ENCODE data around the gene NPTXR.
A peak's percentile ranks its signal among the peaks of the same experiment; 100 is the strongest.

NPTXR gene

DNA sequence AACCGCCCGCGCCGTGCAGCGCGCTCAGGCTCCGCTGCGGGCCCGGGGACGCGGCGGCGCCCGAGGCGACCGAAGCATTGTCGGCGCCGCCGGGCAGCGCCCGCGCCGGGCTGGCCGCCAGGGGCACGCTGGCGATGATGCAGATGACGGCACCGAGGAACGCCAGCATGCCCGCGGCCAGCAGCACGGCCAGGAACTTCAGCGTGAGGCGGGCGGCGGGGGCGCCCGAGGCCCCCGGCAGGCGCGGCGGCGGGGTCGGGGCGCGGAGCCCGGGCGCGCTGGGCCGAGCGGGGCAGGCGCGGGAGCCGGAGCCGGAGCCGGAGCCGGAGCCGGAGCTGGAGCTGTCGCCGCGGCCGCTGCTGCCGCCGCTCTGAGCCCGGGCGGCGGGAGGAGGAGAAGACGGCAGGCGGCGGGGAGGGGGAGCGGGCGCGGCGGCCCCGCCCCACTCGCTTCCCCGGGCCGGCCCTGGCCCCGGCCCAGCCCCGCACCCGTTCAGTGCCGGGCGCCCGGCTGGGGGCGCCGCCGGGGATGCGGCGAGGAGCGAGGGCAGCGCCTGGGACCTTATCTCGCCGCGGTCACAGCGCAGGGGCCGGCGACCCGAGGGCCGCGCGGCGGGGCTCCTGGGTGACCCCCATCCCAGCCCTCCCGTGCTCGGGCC is at the start of gene NPTXR:
Gene NPTXR, minus strand, starts transcription at position 372 of the 658 bp plus-strand sequence.
- DNase-seq (ENCODE audit: low read depth): peak; percentile 13
- peak within 1 kb of the TSS; percentile 27 for H3K4me3 ChIP-seq (ENCODE audit: low read length)
- TF ChIP-seq, protein P1, sequence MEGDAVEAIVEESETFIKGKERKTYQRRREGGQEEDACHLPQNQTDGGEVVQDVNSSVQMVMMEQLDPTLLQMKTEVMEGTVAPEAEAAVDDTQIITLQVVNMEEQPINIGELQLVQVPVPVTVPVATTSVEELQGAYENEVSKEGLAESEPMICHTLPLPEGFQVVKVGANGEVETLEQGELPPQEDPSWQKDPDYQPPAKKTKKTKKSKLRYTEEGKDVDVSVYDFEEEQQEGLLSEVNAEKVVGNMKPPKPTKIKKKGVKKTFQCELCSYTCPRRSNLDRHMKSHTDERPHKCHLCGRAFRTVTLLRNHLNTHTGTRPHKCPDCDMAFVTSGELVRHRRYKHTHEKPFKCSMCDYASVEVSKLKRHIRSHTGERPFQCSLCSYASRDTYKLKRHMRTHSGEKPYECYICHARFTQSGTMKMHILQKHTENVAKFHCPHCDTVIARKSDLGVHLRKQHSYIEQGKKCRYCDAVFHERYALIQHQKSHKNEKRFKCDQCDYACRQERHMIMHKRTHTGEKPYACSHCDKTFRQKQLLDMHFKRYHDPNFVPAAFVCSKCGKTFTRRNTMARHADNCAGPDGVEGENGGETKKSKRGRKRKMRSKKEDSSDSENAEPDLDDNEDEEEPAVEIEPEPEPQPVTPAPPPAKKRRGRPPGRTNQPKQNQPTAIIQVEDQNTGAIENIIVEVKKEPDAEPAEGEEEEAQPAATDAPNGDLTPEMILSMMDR (conservative IDR thresholded peaks at IDR 0.05; ENCODE audit: low read depth, low read length): no peak

GRCh38 chr22:38891256-38891655 is 47.4 kb upstream of the NPTXR start:
- no peak for DNase-seq (ENCODE audit: low read depth)
- TF ChIP-seq, protein P1 (conservative IDR thresholded peaks at IDR 0.05; ENCODE audit: low read depth, low read length): no peak
- no peak overlapping the region for H3K4me3 ChIP-seq (ENCODE audit: low read length)

DNA sequence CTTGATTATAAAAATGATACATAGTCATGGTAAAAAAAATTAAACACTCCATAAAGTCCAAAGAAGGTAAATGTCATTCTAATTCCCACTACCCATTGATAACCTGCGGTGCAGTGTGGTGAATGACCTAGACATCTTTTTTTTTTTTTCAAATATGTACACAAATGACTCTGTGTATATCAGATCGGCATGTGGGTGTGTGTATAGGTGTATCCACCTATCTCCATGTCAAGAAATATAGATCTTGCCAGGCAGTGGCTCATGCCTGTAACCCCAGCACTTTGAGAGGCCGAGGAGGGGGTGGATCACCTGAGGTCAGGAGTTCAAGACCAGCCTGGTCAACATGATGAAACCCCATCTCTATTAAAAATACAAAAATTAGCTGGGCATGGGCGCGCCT is 46.5 kb upstream of the NPTXR start:
- TF ChIP-seq, protein P1 (conservative IDR thresholded peaks at IDR 0.05; ENCODE audit: low read depth, low read length): no peak
- H3K4me3 ChIP-seq (ENCODE audit: low read length): no peak overlapping the region
- DNase-seq (ENCODE audit: low read depth): no peak

GRCh38 chr22:38886333-38886732 is 42.5 kb upstream of the NPTXR start:
- TF ChIP-seq, protein P1 (conservative IDR thresholded peaks at IDR 0.05; ENCODE audit: low read depth, low read length): no peak
- H3K4me3 ChIP-seq (ENCODE audit: low read length): no peak overlapping the region
- no peak for DNase-seq (ENCODE audit: low read depth)

GRCh38 chr22:38882972-38883622 is 39.3 kb upstream of the NPTXR start:
- TF ChIP-seq, protein P1 (conservative IDR thresholded peaks at IDR 0.05; ENCODE audit: low read depth, low read length): no peak
- H3K4me3 ChIP-seq (ENCODE audit: low read length): no peak overlapping the region
- no peak for DNase-seq (ENCODE audit: low read depth)

- no peak overlapping the region for H3K4me3 ChIP-seq (ENCODE audit: low read length)
- no peak for DNase-seq (ENCODE audit: low read depth)
- TF ChIP-seq, protein P1 (conservative IDR thresholded peaks at IDR 0.05; ENCODE audit: low read depth, low read length): no peak
Observed at GRCh38 chr22:38881997-38882879, 38.4 kb upstream of the NPTXR start.
